Cardiac septum (tissue), 1 donor: Measurements from ENCODE around the gene TLCD2. TPM values are rescaled to one million over a fixed set of nuclear protein-coding genes. Genes with fewer than 3 reads are reported as not detected.
"Not testable (repeated sequence)": the region's sequence is repeated elsewhere in the genome, so short reads cannot be mapped to it uniquely, and the experiment has no call there.

Experiments used
- DNase-seq: peaks from one replicate; pipeline ENCODE4 v3.0.0-alpha.2; 2020; ENCODE audit warnings: low spot score
- intact Hi-C: fragments of 100-400 bp; cut with DNase I; formaldehyde crosslinking; loops from one replicate; pipeline ENCODE4 v1.14.0; 2022
- total RNA-seq: library from RNA; stranded (reverse); fragmentation: NEBNext Ultra II Directional; extraction: Animal tissue kit (Norgen Biotek cat#: 25700); gene quantifications from one replicate; pipeline ENCODE4 v1.2.1, GENCODE V29; 2021
- donor health status: DM: no; HTN: no; CAD: no.

Gene TLCD2
- total RNA-seq, 1 donor from 2014 or later, result 2.6 TPM

DNA sequence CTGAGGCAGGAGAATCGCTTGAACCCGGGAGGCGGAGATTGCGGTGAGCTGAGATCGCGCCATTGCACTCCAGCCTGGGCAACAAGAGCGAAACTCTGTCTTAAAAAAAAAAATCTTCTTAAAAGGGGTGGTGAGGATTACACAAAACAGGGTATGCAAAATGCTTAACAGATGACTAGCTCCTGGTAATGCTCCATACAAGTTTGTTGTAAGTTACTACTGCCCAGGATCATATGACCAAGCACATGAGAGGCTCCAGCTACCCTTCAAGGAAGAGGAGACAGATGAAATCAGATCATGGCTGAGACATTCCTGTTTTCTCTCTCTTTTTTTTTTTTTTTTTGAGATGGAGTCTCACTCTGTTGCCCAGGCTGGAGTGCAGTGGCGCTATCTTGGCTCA, 11.8 kb upstream of the TLCD2 start:
- not testable (repeated sequence) for DNase-seq
- intact Hi-C loops, result loop anchor here (5.0 kb wide), 1 partner anchor 320 kb away; the partner anchor contains the start of gene OVCA2

DNA sequence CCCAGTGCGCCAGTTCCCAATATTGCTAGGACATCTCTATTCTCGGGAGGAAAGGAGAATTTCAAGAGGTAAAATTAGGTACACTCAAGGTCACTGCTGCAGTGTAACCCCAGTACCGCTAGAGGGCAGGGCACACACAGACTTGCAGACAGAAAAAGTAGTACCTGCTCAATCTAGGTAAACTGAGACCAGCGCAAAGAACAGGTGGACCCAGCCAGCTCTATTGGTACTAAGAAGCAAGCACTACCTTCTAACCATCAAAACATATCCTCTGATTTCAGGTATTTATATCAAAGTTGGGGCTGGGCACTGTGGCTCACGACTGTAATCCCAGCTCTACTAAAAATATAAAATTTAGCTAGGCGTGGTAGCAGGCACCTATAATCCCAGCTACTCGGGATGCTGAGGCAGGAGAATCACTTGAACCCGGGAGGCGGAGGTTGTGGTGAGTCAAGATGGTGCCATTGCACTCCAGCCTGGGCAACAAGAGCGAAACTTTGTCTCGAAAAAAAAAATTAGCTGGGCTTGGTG, 10.7 kb upstream of the TLCD2 start:
- no peak for DNase-seq
- intact Hi-C loops, result loop anchor here (5.0 kb wide), 1 partner anchor 321 kb away; the partner anchor contains the start of gene OVCA2

DNA sequence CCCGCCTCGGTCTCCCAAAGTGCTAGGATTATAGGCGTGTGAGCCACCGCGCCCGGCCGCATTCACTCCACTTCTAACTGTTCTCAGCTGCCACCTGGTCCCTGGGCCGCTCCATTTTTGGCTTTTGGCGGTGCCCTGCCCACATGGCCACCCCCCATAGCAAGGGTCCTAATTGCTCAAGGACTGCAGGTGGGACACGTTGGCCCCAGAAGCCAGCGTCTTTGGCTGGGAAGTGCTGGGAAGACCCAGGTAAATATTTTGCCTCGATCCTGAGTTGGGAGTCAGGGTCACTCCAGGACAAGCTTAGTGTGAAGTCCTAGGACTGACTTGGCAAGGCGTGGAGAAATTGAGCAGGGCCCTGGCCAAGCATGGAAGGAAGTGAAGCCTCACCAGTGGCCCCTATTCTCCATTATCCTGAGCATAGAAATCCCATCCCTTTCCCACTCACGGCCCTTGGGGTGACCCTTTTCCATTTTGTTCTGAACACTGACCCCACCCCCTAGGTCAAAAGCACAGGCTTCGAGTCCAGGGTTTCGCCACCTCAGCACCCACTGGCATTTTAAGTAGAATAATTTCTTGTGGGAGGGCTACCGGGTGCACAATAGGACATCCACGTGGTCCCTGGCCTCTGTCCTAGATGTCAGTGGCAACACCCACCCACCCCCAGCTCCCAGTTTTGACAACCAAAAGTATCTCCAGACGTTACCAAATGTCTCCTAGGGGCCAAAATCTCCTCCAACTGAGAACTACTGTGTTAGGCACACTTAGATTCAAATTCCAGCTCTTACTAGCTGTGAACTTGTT, 8.4 kb upstream of the TLCD2 start:
- intact Hi-C loops, result loop anchor here (5.0 to 10.0 kb wide), 2 partner anchors 141 to 306 kb away; partner anchors contain the start of gene RTN4RL1
- DNase-seq, result no peak

DNA sequence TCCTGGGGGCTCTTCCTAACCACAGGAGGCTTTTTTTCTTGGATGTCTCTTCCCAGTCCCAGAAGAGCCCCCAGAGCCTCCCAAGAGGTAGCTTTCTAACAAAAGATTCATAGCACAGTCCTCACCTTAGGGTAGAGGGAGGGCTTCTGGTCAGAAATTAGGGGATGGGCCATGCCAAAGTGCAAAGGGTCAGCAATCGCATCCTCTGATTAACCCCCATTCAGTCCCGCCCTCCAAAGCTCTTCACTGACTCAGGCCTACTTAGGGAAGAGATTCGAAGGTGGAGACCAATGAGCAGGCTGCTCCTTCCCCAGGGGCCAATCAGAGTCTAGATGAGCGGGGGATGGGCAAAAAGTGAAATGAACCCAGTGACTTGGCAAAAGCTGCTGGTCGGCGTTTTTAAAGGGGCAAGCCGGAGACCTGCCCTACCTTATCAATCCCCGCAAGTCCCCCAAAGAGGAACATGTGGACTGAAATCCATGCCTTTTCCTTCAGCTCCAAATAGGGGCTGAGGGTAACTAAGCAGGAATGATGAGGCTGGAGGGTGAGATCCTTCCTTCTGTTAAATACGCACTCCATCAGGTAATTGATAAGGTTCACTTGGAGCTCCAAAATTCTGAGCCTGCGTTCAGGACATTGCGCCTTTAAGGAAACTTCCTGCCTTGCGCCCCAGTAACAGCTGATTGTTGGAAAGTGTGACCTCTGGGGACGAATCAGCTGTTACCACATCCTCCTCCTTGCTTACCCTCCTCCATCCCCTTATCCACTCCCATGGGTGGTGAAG, 6.9 kb upstream of the TLCD2 start:
- intact Hi-C loops, result loop anchor here (1.0 to 10.0 kb wide), 5 partner anchors 33 to 308 kb away; partner anchors contain the start of genes PRPF8 and RTN4RL1

DNA sequence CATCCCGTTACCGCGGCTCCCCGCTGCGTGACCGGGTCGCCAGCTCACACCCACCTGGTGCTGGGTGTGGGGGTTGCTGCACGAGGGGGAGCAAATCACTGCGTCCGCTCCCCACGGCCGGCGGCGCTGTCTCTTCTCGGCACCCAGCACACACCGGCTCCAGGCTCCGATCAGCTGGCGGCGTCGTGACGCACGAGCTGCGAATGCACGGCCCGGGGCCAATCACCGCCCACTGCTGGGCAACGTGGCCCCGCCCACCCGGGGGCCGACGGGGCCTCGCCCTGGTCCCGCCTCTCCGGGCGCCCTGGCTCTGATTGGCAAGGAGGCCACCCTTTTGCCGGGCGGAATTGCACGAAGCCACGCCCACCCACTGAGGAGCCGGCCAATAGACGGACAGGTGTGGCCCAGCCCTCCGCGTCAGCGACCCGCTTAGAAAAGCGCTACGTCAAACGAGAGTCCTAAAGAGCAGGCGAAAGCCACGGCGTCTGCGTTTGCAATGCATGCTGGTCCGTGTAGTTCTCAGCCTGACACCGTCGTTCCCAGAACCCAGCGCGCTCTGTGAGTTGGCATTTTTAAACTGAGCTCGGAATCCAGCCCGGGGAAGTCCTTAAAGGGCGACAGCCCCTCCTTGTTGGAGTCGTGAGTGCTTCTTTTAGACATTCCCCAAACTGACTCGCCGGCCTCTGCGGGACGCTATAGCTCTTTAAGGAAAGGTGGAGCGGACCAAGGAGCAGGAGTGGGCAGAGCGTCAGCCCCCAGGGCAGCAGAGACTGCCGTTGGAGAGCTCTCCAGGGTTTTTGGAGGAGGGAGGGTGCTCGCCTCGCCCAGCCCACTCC, 6.1 kb upstream of the TLCD2 start:
- intact Hi-C loops, result loop anchor here (1.0 to 10.0 kb wide), 5 partner anchors 32 to 309 kb away; partner anchors contain the start of genes PRPF8 and RTN4RL1
- peak; percentile 100 for DNase-seq

More for the DNA sequence above, 6.9 kb upstream of the TLCD2 start:
- peak; percentile 94 for DNase-seq

DNA sequence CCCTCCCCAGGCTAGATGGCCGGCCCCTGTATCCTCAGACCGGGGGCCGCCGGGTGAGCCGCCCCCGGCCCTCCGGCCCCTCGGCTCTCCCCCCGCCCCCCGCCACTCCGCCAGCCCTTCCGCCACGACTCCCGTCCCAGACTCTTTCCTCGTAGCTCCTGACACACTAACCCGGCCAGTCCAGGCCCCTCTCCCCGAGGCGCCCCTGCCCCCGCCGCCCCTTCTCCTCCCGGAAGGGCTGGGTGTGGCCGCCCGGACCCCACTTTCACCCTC, 5.6 kb upstream of the TLCD2 start:
- no peak for DNase-seq
- intact Hi-C loops, result loop anchor here (1.0 to 10.0 kb wide), 6 partner anchors 31 to 309 kb away; partner anchors contain the start of genes PRPF8, RILP and RTN4RL1

DNA sequence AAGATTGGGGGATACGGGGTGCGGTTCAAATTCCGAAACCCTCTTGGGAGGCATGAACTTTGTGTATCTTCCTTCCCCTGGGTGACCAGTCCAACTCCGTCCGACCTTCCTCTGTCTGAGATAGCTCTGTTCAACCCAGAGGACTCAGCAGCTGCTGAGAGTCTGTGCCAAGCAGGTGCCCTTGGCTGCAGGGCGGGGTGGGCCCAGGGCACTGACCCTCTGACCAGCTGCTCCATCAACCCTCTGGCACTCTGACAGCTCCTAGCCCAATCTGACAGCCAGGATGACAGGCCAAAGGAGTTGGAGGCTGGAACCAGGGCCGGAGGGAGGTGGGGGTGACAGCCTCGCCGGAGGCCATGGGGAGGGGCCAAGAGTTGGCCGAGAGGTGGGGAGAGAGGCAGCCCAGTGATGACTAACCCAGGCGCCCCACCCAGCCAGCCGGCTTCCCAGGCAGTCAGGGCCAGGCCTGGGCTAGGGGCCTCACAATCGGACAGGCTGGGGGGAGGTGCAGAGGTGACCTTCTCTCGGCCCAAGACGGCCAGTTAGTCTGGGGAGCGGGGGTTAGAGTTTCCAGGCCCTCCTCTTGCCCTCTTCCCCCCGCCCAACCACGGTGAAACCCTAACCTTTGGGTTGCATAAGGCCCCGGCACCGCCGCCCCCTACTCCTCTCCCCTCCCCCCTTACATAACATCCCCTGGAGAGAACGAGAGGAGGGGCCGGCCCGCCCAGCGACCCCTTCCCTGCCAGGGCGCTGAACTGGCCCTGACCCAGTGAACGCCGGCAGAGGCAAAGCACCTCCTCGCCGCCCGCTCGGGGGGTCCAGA, 5.0 kb upstream of the TLCD2 start:
- intact Hi-C loops, result loop anchor here (2.0 to 10.0 kb wide), 3 partner anchors 66 to 310 kb away; partner anchors contain the start of genes RILP and RTN4RL1
- DNase-seq, result peak; percentile 96

DNA sequence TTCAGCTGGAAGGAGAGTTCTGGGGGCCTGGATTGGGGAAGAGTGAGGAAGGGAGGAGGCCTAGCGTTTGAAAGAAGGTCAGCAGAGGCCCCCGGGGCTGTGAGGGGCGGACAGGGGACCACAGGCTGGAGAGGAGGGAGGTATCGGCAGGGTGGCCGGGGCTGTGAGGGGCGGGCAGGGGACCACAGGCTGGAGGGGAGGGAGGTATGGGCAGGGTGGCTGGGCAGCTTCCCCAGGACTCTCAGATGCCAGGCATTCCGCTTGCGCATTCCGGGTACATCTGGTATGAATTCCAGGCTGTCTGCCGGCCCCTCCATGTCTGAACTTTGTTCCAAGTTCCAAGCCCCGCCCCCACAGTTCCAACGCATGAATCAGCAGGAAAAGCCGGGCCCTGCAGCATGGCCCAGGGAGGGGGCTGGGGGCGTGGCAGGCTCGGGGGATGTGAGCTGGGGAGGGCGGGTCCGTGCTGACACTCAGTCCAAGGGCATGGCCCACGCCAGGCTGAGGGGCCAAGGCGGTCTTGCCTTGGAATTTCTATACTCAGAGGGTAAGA, 4.3 kb upstream of the TLCD2 start:
- intact Hi-C loops, result loop anchor here (2.0 to 10.0 kb wide), 2 partner anchors 66 to 310 kb away; partner anchors contain the start of genes RILP and RTN4RL1
- DNase-seq, result peak; percentile 98

DNA sequence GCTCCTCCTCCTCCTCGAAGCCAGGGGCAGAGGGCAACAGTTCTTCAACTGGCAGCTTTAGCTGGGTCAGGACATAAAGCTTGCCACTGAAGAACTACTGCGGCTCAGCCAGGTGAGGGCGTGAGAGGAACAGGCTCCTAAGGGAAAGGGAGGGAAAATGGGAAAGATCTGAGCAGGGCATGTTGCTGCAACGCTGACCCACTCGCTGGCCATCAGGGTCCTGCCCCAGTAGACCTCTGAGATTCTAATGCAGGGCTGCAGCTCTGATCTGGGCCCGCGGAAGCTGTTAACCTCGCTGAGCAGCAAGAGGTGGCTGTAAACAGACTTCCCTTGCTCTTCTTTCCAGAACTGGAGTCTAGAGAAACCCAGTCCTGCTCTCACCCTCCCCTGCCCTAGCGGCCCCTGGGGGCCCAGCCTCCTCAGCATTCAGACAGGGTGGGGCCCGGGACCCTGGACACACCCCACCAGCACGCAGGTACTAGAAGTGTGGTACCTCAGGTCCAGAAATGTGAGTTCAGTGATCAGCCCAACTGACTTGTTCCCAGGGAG, 3.8 kb upstream of the TLCD2 start:
- intact Hi-C loops, result loop anchor here (2.0 to 10.0 kb wide), 2 partner anchors 65 to 311 kb away; partner anchors contain the start of genes RILP and RTN4RL1
- DNase-seq, result no peak

DNA sequence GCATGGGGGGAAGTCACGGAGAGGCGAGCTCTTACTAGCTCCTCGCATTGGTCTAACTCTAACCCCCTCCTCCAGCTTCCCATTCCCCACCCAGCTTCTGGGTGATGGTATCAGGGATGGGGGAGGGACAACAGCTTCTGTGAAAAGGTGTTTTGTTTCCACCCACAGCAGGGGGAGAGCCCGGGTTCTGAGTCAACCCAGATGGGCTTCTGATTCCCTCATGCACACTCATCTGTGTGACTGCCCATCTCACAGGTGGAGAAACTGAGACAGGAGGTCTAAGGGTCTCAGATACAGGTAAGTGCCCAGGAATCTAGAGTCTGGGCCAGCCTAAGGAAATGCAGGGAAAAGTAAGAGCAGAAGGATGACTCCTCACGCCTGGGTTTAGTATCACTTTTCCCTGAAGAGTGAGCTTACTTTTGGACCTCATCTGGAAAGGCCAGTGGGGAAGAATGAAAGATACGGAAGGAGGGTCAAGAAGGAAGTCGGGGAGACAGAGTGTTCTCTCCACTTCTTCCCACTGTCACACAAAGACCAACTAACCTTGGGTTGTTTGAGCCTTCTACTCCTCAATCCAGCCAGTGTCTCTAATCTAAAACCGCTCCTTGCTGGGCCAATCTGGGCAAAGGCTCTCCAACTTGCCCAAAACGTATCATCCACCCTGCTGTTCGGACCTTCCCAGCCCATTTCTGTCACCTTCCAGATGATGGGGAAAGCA, 3.1 kb upstream of the TLCD2 start:
- no peak for DNase-seq
- intact Hi-C loops, result loop anchor here (10.0 kb wide), 1 partner anchor 311 kb away; the partner anchor contains the start of gene RTN4RL1

DNA sequence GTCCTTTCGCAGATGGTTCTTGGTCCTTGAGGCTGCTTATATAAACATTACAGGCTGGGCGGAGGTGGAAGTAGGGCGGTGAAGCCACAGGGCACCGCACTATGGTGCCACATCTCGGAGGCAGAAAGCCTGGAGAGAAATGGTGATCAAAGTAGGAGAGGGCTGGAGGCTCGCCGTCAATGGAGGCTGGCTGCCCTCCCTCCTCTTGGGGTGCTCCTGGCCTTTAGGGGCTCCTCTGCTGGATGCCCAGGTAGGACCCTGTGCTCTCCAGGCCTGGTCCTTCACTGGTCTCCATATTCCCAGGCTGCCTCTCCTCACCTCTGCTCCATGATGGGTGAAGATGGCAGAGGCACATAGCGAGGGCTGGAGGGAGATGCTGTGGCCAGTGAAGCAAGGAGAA, 2.1 kb upstream of the TLCD2 start:
- DNase-seq, result no peak
- intact Hi-C loops, result loop anchor here (10.0 kb wide), 1 partner anchor 313 kb away; the partner anchor contains the start of gene RTN4RL1

DNA sequence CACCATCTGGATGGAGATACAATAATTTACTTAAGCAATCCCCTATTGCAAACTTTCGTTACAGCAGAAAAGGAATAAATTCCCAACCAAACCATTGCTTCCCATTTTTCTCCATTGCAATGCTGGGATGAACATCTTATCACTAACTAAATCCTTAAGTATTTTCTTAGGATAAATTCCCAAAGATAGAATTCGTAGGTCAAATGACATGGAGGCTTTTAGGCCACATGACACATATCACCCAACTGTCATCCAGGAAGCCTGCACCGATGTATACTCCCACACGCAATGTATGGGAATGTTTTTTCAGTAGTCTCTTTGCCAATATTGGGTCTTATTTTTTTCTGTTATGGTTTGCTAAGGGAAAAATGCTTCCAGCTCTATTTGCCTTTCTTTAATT, 1.6 kb upstream of the TLCD2 start:
- intact Hi-C loops, result loop anchor here (10.0 kb wide), 1 partner anchor 313 kb away; the partner anchor contains the start of gene RTN4RL1

DNA sequence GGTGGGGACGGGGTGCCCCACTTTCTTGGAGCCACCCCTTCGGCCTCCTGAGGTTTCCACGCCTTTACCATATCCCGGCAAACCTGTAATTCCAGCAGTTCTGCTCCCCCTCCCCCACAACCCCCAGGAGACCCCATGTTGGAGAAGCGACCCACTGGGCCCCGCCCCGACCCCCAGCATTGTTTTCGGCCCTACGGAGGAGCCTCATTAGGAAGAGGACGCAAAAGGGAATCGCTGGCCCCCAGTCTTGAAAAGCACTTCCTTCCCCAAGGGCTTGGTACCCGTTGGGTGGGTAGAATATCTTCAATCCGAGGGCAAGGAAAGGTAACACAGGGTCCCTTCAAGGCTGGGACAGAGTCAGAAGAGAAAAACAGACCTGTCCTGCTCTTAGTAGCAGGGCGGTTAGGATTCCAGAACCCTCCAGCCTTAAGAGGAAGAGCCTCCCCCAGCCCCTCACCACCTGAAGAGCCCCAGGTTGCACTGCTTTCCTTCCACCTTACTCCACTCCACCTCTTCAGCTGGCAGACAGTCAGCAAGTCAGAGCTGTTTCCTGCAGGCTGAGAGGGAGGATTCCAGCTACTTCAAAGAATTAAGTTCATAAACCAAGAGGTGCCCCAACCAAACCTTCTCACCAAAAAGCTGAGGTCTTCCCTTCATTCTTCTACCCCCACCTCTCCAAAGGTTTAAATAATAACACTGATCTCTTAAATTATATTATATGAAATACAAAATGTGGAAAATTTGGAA, 803 bp upstream of the TLCD2 start:
- intact Hi-C loops, result loop anchor here (10.0 kb wide), 1 partner anchor 314 kb away; the partner anchor contains the start of gene RTN4RL1
- no peak for DNase-seq

More for the DNA sequence above, 1.6 kb upstream of the TLCD2 start:
- no peak for DNase-seq

DNA sequence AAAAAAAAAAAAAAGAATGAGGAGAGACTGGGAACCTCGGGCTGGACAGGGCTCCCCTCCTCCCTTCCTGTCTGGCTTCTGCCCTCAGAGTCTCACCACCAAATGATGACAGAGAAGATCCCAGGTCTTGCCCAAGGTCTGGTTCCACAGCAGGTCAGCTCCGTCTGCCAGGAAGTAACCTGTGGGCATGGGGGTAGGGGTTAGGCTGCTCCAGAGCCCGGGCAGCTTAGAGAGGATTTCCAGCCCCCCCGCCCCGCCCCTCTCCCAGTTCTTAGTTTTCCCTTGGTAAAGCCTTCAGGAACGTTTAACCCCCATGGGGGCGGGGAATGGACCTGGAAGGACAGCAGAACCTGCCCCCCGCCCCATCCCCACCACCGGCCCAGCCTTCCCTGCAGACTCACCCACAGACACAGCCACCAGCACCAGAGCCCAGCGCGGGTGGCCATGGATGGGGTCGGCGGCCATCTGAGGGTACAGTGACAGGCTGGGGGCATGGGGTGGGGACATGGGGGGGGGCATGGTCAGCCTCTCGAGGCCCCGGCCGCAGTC, 700 bp downstream of the TLCD2 start:
- no peak for DNase-seq
- intact Hi-C loops, result no loop called here

DNA sequence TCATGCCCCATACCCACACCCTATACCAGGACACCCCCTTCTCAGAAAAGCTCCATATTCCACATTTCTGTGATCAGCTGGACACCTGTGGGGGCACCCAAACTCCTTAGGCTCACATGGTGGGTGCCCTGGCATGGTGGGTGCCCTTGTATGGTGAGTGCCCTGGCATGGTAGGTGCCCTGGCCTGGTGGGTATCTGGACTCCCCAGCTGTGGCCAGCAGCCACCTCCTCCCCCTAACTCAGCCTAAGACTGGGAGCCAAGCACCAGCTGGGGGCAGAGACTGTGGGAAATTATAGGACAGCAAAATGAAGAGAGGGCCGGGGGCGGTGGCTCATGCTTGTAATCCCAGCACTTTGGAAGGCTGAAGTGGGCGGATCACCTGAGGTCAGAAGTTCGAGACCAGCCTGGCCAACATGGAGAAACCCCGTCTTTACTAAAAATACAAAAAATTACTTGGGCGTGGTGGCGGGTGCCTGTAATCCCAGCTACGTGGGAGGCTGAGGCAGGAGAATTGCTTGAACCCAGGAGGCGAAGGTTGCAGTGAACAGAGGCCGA, 1.3 kb downstream of the TLCD2 start:
- DNase-seq, intact Hi-C loops: not testable (repeated sequence)
